B cell (primary cell): ENCODE results near the gene APLP2.

Source experiments
- EZH2 ChIP-seq: IDR thresholded peaks from 2 replicates; pipeline ENCODE4 v1.6.1; 2012; ENCODE audit warnings: borderline replicate concordance, low read depth, mild to moderate bottlenecking, moderate library complexity, low read length; ENCODE audit not compliant: insufficient read depth, poor library complexity, severe bottlenecking
- TF ChIP-seq, protein P1 (sequence below): fragments of 200-600 bp; IDR thresholded peaks from one replicate; pipeline ENCODE4 v1.8.0; 2022; ENCODE audit warnings: antibody characterized with exemption, mild to moderate bottlenecking

DNA sequence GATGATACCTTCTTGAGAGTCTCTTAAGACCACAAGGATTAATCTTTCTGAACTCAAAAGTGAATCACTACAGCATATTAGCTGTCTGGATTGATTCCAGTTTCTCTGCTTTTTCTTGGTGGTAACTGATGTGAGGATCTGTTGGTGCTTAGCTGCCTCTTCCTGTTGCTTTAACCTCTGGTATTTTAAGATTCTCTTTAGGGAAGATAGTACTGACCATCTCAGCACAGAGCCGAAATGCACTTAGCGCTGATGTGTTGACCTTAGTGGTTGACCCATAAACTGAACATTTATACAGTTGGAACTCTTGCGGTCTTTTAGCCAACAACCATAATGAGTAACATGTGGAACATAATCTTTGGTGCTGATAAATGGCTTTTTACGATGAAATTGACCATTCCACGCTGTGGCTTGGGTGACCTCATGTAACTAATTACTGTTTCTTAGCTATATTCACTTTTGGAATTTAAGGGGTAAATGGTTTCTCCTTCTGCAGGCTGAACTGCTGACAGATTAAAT, 33.7 kb downstream of the APLP2 start:
- no peak for TF ChIP-seq EZH2
- TF ChIP-seq, protein P1, sequence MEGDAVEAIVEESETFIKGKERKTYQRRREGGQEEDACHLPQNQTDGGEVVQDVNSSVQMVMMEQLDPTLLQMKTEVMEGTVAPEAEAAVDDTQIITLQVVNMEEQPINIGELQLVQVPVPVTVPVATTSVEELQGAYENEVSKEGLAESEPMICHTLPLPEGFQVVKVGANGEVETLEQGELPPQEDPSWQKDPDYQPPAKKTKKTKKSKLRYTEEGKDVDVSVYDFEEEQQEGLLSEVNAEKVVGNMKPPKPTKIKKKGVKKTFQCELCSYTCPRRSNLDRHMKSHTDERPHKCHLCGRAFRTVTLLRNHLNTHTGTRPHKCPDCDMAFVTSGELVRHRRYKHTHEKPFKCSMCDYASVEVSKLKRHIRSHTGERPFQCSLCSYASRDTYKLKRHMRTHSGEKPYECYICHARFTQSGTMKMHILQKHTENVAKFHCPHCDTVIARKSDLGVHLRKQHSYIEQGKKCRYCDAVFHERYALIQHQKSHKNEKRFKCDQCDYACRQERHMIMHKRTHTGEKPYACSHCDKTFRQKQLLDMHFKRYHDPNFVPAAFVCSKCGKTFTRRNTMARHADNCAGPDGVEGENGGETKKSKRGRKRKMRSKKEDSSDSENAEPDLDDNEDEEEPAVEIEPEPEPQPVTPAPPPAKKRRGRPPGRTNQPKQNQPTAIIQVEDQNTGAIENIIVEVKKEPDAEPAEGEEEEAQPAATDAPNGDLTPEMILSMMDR: no peak
